HG02885 (cell line): ENCODE results near the gene SYCN.
"Not testable (repeated sequence)": the region's sequence is repeated elsewhere in the genome, so short reads cannot be mapped to it uniquely, and the experiment has no call there.

Experiments used
- ATAC-seq: cut with Tn5 transposase; IDR thresholded peaks from one replicate; pipeline ENCODE4 v1.9.1; 2021; ENCODE audit warnings: mild to moderate bottlenecking; ENCODE audit not compliant: unreplicated experiment, poor library complexity

Gene SYCN, protein sequence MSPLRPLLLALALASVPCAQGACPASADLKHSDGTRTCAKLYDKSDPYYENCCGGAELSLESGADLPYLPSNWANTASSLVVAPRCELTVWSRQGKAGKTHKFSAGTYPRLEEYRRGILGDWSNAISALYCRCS

GRCh38 chr19:39203372-39204341 lies at the start of gene SYCN:
Gene SYCN (minus strand): TSS chr19:39204263. CDS start chr19:39204254, 9 bp downstream.
- no peak for ATAC-seq

DNA sequence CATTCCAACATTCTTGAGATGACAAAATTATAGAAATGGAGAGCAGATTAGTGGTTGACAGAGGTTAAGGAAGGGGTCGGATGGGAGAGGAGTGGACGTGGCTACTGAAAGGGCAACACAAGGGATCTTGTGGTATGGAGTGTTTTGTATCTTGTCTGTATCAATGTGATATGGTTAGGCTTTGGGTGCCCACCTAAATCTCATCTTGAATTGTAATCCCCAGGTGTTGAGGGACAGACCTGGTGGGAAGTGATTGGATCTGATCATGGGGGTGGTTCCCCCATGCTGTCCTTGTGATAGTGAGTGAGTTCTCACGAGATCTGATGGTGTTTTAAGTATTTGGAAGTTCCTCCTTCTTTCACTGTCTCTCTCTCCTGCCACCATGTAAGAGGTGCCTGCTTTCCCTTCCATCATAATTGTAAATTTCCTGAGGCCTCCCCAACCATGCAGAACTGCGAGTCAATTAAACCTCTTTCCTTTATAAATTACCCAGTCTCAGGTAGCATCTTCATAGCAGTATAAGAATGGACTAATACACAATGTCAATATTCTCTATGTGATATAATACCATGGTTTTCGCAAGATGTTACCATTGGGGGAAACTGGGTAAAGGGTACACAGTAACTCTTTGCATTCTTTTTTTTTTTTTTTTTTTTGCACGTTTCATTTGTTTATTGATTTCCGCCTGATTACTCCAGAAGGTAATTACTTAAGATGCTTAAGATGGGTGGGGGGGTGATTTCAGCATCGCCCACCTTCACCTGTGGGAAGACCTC lies 49.5 kb upstream of the SYCN start:
- no peak for ATAC-seq

DNA sequence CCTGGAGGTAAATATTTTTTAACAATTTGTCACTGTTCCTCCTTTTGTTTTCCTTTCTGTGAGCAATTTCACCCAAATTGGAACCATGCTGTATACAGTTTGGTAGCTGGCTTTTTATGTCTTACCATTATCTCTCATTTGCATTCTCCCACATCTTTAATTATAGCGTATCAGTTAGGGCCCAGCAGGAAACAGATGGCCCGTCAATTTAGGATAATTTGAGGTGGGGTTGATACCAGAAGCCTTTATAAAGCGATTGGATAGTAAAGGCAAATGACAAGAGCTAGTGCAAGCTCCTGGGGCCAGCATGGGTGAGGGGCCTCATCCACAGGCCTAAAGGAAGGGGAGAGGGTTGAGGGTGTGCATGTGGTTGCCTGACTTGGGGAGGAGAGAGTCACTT lies 48.4 kb upstream of the SYCN start:
- no peak for ATAC-seq

DNA sequence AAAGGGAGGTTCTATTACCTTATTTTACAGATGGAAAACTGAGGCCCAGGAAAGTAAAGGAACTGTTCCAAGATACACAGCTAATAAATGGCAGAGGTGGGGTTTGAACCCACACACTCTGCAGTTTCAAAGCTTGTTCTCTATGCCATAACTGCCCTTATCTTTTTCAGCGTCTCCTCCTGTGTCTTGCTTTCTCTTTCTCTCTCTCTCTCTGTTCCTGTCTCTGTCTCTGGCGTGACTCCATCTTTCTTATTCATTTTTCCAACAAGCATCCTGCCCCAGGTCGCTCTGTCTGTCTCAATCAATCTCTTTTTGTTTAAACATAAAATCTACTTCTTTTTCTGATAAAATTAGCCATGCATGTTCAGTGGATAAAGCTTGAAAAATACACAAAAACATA lies 47.8 kb upstream of the SYCN start:
- no peak for ATAC-seq

GRCh38 chr19:39251081-39251480 lies 47.0 kb upstream of the SYCN start:
- ATAC-seq = no peak

- ATAC-seq = no peak
These were observed 44.7 kb upstream of the SYCN start, which contains the start of gene IFNL4 for GRCh38 chr19:39248806-39249205. Gene IFNL4 (minus strand): TSS chr19:39248856.

- no peak for ATAC-seq
These were observed 43.9 kb upstream of the SYCN start for GRCh38 chr19:39247701-39248664.

DNA sequence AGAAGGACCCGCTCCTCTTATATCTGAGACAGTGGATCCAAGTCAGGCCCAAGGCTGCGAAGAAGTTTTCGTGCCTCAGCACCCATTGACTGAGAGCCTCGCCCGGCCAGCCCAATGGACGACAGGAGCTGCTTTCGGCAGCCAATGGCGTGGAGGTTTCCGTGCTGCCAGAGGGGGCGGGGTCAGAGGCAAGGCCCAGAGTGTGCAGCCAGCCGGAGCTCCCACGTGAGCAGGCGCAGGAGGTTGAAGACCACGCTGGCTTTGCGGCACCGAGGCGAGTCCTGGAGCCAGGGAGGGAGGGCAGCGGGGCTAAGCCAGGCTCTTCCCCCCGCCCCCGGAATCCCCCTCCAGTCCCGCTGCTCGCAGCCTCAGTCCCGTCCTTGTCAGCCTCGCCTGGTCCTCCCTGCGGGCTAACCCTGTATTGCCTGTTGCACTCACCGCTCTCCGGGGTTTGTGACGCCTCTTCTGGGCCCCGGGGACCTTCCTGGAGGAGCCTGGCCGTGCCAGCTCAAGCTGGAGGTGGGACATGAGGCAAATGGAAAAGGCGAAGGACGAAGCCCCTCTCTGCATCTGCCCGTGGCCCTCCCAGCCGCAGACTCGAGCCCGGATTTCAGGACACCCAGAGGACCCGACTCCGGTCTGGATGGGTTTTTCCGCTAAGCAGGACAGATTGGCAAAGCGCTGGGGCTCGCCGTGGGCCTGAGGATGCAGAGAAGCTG lies 43.0 kb upstream of the SYCN start:
- ATAC-seq = no peak

DNA sequence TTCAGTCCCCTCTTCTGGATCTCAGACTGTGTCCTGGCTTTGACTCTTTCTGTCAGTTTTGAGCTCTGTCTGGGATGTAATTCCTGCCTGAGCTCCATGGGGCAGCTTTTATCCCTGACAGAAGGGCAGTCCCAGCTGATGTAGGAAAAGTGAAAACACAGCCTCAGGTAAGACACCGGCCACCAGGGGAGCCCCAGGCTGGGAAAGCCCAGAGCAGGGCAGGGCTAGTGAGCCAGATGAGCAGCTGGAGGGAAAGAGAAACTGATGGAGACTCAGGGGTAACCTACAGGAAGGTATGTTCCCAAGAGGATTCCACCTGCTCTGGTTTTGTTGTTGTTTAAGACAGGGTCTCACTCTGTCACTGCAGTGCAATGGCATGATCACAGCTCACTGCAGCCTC lies 41.1 kb upstream of the SYCN start:
- ATAC-seq = not testable (repeated sequence)

DNA sequence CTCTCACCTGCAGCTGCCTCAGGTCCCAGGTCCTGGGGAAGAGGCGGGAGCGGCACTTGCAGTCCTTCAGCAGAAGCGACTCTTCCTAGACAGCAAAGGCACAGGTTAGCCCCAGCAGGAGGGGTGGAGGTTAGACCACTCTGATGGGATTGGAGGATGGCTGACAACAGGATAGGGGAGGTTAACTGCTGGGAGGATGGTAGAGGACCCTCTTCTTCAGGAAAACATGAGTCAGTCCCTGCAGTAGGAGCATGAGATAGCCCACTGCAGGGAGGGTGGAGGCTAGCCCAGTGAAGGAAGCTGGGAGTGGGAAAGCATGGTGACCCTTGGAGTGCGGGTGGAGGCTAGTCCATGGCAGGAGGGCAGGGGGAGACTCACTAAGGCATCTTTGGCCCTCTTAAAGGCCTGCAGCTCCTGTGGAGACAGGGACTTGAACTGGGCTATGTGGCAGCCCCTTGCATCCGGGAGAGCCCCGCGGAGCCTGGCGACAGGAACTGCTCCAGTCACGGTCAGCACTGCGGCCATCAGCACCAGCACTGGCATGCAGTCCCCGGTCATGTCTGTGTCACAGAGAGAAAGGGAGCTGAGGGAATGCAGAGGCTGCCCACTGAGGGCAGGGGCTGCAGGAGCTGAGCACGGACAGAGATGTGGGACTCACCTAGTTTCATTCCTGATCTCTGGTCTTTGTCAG lies 40.5 kb upstream of the SYCN start, which contains the start of gene IFNL3:
TSS of gene IFNL3 (minus strand) at position 597 of the 691 bp plus-strand sequence. CDS start at position 558, 39 bp downstream.
- not testable (repeated sequence) for ATAC-seq

GRCh38 chr19:39243741-39244140 lies 39.7 kb upstream of the SYCN start:
- not testable (repeated sequence) for ATAC-seq

DNA sequence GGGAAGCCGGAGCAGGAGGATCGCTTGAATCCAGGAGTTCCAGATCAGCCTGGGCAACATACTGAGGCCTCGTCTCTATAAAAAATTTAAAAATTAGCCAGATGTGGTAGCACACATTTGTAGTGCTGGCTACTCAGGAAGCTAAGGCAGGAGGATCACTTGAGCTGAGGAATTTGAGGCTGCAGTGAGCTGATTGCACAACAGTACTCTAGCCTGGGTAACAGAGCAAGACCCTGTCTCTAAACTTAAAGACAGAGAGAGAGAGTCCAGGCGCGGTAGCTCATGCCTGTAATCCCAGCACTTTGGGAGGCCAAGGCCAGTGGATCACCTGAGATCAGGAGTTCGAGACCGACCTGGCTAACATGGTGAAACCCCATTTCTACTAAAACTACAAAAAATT lies 36.4 kb upstream of the SYCN start:
- no peak for ATAC-seq

DNA sequence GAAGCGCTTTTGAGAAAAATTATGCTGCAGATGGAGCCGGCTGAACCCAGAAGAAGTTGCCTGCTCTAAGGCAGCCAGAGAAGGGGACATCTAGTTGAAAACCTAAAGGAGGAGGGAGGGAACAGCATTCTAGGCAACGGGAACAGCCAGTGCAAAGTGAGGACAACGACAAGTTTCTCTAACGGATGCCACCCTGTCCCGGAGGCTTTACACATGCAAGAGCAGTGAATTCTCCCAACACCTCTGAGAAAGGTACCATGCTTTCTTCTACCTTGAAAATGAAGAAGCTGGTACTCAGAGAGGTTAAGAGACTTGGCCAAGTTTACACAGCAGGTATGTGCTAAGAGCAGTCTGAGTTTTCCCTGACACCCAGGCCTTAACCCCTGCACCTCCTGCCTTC lies 34.9 kb upstream of the SYCN start:
- no peak for ATAC-seq

DNA sequence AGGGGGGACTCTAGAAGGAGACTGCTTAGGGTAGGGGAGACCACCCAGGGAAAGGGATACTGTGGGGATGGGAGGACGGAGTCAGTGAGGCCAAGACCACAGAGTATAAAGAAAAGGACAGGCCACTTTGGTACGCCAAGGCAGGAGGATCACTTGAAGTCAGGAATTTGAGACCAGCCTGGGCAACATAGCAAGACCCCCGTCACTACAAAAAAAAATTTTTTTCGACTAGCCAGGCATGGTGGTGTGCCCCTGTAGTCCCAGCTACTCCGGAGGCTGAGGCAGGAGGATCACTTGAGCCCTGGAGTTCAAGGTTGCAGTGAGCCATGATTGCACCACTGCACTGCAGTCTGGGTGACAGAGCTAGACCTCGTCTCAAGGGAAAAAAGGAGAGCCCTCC lies 34.1 kb upstream of the SYCN start:
- ATAC-seq = no peak

GRCh38 chr19:39237200-39238184 lies 33.4 kb upstream of the SYCN start:
- ATAC-seq = peak; percentile 66

DNA sequence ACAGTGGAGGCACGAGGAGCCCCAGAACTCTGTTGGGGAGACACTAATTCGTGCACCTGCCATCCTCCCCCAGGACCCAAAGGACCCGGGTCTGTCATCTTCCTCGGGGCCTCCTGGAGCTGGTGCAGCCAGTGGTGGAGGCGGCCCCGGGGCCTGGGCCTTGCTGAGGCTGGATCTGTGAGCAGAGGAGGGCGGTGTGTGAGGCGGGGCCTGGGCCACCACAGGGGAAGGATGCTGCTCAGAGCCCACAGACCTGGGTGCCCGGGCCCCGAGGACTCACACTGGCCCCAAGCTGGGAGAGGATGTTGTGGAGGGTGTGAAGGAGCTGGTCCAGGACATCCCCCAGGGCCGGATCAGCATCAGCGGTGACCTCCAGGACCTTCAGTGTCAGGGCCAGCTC lies 32.5 kb upstream of the SYCN start:
- ATAC-seq = no peak

DNA sequence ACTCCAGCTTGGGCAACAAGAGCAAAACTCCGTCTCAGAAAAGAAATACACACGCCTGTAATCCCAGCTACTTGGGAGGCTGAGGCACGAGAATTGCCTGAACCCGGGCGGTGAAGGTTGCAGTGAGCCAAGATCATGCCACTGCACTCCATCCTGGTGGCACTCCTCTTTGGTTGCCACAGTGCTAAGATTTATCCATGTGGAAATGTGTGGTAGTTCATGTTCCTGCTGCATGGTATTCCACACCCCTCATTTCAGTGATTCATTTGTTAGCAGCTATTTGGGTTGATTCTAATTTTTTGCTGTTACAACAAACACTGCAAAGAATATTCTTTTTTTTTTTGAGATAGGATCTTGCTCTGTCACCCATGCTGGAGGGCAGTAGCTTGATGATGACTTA lies 28.6 kb upstream of the SYCN start:
- no peak for ATAC-seq
